ENCODE results near the gene SLC16A1.
"Not testable (repeated sequence)": the region's sequence is repeated elsewhere in the genome, so short reads cannot be mapped to it uniquely, and the experiment has no call there.

- not testable (repeated sequence) for TF ChIP-seq POLR2A (IDR thresholded peaks at IDR 0.05)
- TF ChIP-seq, protein P1, sequence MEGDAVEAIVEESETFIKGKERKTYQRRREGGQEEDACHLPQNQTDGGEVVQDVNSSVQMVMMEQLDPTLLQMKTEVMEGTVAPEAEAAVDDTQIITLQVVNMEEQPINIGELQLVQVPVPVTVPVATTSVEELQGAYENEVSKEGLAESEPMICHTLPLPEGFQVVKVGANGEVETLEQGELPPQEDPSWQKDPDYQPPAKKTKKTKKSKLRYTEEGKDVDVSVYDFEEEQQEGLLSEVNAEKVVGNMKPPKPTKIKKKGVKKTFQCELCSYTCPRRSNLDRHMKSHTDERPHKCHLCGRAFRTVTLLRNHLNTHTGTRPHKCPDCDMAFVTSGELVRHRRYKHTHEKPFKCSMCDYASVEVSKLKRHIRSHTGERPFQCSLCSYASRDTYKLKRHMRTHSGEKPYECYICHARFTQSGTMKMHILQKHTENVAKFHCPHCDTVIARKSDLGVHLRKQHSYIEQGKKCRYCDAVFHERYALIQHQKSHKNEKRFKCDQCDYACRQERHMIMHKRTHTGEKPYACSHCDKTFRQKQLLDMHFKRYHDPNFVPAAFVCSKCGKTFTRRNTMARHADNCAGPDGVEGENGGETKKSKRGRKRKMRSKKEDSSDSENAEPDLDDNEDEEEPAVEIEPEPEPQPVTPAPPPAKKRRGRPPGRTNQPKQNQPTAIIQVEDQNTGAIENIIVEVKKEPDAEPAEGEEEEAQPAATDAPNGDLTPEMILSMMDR (IDR thresholded peaks at IDR 0.05): not testable (repeated sequence)
Measured at GRCh38 chr1:112995021-112995420, 39.0 kb upstream of the SLC16A1 start.
